Upper lobe of left lung (tissue), 4 donors: Measurements from ENCODE around the gene RPUSD3.

ENCODE experiments used
- CTCF ChIP-seq, 6 experiments: fragments of 450-650 bp in 4 of 6; fragments of 200-600 bp in 2 of 6; sonication (generic) in 2 of 6; IDR thresholded peaks; one replicate each; pipeline ENCODE4 v1.5.1; 2016 to 2019; ENCODE audit warnings: antibody characterized with exemption in 6 of 6
- EP300 ChIP-seq, 4 donors: sonication (generic); formaldehyde crosslinking; IDR thresholded peaks; one replicate each; pipeline ENCODE4 v1.5.1; 2017; ENCODE audit warnings: antibody characterized with exemption in 4 of 4, control low read depth in 2 of 4
- POLR2A ChIP-seq, 4 donors: fragments of 450-650 bp; IDR thresholded peaks; one replicate each; pipeline ENCODE4 v1.5.1; 2016 to 2017; ENCODE audit warnings: antibody characterized with exemption in 4 of 4, mild to moderate bottlenecking in 2 of 4
- POLR2AphosphoS5 ChIP-seq, 2 donors: sonication (generic); formaldehyde crosslinking; IDR thresholded peaks; one replicate each; pipeline ENCODE4 v1.5.1; 2017; ENCODE audit warnings: antibody characterized with exemption in 2 of 2

- TF ChIP-seq CTCF (IDR thresholded peaks at IDR 0.05): no peak
- no peak for TF ChIP-seq POLR2A (IDR thresholded peaks at IDR 0.05)
- TF ChIP-seq EP300 (IDR thresholded peaks at IDR 0.05): no peak
- TF ChIP-seq POLR2AphosphoS5 (IDR thresholded peaks at IDR 0.05): no peak
These were observed 36.9 kb downstream of the RPUSD3 start for GRCh38 chr3:9806688-9807589.
